Lower leg skin (tissue), 3 donors: ENCODE data around the gene BMP2K.

Experiments used
- CTCF ChIP-seq, 3 donors: fragments of 450-650 bp; IDR thresholded peaks; one replicate each; pipeline ENCODE4 v1.5.1; 2016; ENCODE audit warnings: antibody characterized with exemption in 3 of 3, mild to moderate bottlenecking in 3 of 3, moderate library complexity in 2 of 3
- POLR2A ChIP-seq, 2 donors: fragments of 450-650 bp; IDR thresholded peaks; one replicate each; pipeline ENCODE4 v1.6.1; 2016 to 2017; ENCODE audit warnings: antibody characterized with exemption in 2 of 2, mild to moderate bottlenecking in 1 of 2, moderate library complexity in 1 of 2

GRCh38 chr4:78777576-78777940 lies 1.4 kb downstream of the BMP2K start:
- TF ChIP-seq CTCF (IDR thresholded peaks at IDR 0.05) (no peak), POLR2A (IDR thresholded peaks at IDR 0.05) (no peak)
